Measurements from ENCODE around the gene HACD4.
"Not testable (repeated sequence)": the region's sequence is repeated elsewhere in the genome, so short reads cannot be mapped to it uniquely, and the experiment has no call there.

The HACD4 gene

DNA sequence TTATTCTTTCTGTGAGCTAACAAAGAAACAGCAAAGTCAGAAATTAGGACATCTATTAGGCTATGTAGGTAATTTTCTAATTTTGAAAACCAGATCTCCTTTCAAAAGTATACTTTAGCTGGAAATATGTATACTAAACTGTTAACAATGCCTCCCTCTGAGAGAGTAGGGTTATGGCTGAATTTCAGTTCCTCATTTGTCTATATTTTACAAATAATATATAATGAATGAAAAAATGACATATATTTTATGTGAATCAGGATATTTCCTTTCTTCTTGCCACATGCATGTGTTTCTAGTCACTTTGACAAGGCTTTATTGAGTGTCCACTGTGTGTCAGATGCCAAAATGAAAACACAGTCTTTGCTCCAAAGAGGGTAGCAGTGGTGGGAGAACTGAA, 15.4 kb downstream of the HACD4 start:
- DNase-seq, result no peak

DNA sequence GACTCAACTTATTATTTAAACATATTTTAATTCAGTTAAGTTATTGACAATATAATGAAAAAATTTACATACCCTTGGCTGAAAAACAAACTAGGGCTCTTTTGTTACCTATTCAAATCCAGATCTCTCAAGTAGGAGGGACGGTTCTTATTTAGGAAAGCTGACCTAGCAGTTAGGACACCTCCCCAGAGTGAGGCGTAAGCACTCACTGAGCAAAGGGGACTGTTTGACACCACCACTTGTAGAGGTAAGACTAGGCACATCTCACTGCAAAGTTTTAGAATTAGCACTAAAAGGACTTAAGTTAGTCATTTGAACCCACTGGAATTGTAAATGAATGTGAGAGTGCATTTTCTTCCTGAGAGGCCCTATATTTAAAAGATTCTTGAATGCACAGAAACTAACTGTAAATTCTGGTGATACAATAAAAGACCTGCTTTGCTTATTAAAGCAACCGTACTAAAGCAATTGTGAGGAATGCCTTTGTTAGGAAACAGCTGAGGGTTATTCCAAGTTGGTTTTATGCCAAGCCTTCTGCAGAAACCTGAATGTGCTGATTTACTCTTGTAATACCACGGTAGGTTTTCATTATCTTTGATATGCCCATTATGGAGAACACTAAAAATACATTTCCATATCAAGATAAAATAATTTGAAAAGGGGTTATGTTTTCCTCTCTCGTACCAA, 16.2 kb downstream of the HACD4 start:
- no peak for DNase-seq

- DNase-seq, result no peak
Observed at GRCh38 chr9:21002040-21002439, 29.4 kb downstream of the HACD4 start.

- DNase-seq, result no peak
Observed at GRCh38 chr9:21001581-21001980, 29.9 kb downstream of the HACD4 start.

DNA sequence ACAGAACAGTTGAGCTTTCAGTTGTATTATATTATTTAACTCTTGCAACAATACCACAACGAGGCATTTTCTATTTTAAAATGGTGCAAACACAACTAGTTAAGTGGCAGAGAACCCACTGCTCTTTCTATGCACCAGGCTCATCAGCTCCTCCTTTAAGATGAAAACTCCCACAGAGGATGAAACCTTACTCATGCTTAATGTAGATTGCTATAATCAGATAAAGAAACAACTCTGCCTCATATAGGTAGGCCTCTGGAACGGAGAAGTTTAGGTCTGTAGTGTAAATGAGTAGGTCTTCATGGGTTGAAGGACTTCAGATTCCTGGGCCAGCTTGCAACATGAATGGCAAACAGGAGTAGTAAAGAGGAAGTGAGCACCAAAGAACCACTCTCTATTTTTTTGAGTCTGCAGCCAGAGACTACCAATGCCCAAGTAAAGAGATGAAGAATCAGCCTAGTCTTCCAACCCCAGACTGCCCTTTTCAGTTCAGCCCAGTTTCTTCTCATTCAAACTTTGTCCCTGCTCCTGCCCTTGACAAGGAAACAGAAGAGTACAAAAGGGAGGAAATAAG, 33.9 kb downstream of the HACD4 start:
- DNase-seq, result no peak

DNA sequence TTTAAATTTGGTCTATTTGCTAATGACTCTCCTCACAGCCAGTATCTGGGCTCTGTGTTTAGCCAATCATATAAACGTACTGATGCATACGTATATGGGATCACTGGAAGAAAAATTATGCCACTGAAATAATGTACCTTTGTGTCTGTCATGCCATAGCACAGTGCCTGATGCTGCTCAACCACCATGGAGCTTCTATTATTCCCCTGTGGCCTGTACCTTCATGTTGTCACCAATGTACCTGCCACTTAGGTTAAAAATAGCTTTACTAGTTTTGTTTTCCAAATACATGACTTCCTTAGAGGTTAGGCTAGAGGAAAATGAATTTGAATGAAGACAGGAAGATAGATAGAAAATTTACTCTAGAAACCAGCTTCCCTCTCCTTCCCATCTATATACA, 34.6 kb downstream of the HACD4 start:
- DNase-seq, result no peak

DNA sequence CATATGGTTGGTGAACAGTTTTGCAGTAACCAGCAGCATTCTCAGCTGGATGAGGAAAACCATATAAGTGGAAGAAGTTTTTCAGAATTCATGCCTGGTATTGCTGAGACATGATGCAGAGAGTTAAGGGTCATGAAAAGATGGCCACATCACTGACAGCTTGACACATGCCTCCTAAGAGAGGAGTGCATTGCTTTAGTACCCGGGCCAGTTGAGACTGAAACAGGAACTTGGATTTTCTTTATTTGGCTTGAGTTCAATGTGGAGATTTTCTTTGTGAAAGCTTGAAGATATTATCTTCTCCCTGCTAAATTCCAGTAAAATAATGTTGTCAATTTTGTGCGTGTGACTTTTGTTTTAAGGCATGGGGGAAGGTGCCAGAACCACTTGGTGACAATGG, 35.8 kb downstream of the HACD4 start:
- DNase-seq, result no peak

GRCh38 chr9:20994486-20994885, 37.0 kb downstream of the HACD4 start:
- no peak for DNase-seq

- peak; percentile 70 for DNase-seq
Observed at GRCh38 chr9:20990867-20991266, 40.6 kb downstream of the HACD4 start.

DNA sequence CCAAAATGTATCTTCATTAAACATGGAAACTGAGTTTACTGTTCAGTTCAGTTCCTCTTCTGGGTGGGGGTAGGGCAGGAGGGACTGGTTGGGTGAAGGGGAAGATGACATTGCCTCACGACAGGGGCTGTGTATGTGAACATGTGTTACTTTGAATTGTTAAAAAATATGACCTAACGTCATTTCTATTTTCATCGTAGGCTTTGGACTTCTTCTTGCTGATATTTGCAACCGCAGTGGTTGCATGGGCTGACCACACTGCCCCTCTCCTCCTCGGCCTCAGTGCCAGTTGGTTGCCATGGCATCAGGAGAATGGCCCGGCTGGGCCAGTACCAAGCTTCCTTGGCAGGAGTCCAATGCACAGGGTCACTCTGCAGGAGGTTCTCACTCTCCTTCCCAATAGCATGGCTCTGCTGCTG, 41.5 kb downstream of the HACD4 start:
- peak; percentile 8 for DNase-seq

- no peak for DNase-seq
Observed at GRCh38 chr9:20988671-20989315, 42.6 kb downstream of the HACD4 start.

GRCh38 chr9:20988061-20988460, 43.4 kb downstream of the HACD4 start:
- no peak for DNase-seq

GRCh38 chr9:20987521-20987920, 43.9 kb downstream of the HACD4 start:
- no peak for DNase-seq

DNA sequence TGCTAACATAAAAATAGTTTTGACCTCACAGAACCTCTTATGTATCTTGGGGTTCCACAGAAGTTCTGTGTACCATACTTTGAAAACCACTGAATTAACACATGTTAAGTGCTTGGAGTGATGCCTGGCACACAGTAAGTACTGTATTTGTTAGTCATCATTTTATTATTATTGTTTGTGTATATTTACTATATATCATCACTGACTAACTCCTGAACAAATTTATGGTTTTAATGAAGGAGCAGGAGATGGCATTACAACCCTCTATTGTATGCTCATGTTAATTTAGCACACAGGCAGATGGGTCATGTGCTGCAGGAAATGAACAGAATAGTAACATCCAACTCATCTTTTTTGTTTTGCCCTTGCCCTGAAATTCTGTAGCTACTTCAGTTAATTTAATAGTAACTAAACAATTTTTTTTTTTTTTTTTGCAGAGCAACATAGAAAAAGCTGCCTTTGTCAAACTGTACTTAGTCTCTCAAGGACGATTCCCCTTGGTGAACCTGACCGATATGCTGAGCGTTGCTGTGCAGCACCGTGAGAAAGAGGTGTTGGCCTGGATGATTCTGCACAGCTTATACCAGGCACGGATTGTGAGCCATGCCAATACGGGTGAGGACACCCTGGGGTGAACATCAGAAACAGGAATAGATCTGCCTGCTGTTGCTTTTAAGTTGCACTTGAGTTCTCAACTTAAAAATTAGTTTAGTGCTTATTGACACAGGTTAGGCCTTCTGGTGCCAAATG, 45.4 kb downstream of the HACD4 start:
- DNase-seq, result no peak

GRCh38 chr9:20984506-20984905, 46.9 kb downstream of the HACD4 start:
- no peak for DNase-seq

GRCh38 chr9:20981486-20981885, 50.0 kb downstream of the HACD4 start:
- no peak for DNase-seq

- DNase-seq, result peak; percentile 47
Observed at GRCh38 chr9:20980832-20981455, 50.5 kb downstream of the HACD4 start.

- no peak for DNase-seq
Observed at GRCh38 chr9:20978249-20978648, 53.2 kb downstream of the HACD4 start.

DNA sequence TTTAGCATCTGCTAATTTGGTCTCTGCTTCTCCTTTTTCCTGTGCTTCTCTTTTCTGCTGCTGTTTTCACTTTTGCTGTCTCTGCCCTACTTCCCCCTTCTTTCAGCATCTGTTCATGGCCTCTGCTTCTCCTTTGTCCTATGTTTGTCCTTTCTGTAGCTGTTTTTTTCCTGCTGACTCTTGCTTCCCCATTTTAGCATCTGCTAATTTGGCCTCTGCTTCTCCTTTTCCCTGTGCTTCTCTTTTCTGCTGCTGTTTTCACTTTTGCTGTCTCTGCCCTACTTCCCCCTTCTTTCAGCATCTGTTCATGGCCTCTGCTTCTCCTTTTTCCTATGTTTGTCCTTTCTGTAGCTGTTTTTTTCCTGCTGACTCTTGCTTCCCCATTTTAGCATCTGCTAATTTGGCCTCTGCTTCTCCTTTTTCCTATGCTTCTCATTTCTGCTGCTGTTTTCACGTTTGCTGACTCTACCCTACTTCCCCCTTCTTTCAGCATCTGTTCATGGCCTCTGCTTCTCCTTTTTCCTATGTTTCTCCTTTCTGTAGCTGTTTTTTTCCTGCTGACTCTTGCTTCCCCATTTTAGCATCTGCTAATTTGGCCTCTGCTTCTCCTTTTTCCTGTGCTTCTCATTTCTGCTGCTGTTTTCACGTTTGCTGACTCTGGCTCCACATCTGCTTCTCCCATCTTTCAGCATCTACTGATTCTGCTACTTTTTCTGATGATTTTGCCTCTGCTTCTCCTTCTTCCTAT, 57.1 kb downstream of the HACD4 start:
- DNase-seq, result not testable (repeated sequence)

GRCh38 chr9:20973246-20973947, 58.0 kb downstream of the HACD4 start:
- peak; percentile 18 for DNase-seq

- no peak for DNase-seq
Observed at GRCh38 chr9:20972684-20973083, 58.8 kb downstream of the HACD4 start.
